Stimulated activated CD8-positive, alpha-beta memory T cell treated with anti-CD3 and anti-CD28 coated beads, Interleukin-7, amount 100 ng/mL, for 24 hours (primary cell): ENCODE measurements around the gene CEP164.

ENCODE experiments used
- DNase-seq: peaks from one replicate; pipeline ENCODE4 v3.0.0-alpha.2; 2020; ENCODE audit warnings: low read depth

CEP164 gene

DNA sequence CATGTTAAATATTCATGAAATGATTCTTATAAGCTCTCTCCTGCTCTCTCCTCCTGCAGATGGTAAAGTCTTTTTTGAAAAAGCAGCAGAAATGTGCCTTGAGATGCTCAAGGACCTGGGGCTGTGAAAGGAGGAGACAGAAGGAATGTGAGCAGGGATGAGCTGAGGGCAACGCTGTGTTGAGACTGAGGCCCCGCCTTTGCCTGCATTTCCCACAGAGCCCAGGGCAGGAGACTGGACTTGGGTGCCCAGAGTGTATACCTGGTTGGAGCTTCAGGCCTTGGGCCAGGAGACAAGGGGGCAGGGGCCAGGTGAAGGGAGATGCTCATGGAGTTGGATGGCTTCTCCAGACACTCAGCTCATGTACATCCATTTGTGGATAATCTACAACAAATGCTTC, 39.2 kb downstream of the CEP164 start:
- no peak for DNase-seq

DNA sequence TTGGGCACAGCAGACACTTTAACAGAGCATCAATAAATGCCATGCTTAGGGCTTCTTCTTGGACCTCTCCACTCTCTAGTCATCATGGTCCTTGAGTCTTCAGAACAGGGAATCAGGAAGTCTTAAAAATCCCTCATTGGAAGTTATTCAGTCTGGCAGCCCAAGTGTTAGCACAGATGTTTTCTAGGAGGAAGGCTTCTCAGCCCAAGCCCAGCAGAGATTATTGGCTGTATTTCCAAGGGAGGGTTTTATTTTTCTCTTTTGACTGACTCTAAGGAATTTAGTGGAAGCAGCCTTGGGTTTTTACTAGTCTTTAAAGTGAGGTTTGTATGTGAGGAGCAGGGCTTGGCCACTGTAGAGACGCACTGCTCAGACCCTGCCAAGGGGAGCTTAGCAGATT, 41.9 kb downstream of the CEP164 start:
- DNase-seq: no peak

DNA sequence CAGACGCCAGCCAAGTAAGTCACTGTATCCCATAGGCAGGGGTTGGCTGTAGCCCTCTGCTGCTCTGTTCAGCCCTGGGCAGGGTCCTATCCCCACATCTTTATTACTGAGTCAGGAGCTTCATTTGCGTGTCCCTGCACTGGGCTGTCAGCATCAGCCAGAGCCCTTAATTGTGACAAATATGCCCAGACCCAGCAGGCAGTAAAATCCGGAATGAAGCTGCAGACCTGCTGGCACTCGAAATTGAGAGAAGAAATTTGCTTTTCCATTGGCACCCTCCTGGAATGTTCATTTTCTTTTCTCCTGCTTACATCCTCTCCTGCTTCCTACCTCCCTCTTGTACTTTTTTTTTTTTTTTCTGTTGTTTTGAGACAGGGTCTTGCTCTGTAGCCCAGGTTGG, 43.8 kb downstream of the CEP164 start:
- DNase-seq: no peak

DNA sequence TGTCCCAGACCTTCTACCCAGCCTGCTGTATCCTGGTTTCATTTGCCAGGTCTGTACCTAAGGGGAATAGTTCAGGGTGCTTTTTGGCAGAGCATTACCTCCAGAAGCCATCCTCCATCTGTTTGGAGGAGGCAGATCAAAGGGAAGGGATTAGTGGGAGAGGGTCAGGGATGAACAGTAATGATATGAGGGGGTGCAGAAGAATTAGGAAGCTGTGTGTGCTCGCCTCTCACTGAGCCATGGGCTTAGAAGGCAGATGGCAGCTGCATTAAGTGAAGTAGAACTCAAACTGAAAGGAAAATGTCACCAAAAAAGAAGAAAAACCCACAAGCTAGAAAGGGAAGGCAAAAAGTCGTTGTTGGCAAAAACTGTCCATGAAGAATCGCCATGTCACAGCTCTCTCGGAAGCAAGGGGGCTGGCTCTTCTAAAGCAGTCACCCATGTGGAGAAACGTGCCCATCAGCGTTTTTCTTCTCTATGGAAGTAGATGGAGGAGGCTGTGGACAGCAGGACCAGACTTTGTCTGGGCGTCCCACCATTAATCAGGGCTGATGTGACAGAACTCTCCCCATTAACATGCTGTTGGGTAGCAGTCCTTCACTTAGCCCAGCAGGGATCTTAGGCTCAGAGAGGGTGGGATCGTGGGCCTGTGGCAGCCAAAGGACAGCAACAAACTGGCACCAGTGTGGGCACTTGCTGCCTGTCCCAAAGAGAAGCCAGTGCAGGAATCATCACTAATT, 46.8 kb downstream of the CEP164 start:
- DNase-seq: no peak

DNA sequence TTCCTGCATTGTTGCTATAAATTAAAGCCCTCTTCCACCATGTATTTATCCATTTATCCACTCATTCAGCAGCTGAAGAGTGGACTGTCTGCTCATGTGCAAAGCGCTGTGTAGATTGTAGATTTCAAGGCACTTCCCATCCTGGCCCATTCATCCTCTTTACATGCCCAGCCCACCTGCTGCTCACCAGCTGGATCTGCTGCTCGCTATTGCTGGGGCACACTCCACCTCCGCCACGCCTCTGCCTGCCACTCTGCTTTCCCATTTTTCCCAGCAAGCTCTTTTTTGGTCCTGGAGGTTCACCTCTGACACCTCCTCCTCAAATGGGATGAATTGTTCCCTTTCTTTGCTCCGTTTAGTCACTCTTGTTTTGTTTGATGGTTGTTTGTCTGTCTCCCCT, 48.3 kb downstream of the CEP164 start:
- DNase-seq: no peak

DNA sequence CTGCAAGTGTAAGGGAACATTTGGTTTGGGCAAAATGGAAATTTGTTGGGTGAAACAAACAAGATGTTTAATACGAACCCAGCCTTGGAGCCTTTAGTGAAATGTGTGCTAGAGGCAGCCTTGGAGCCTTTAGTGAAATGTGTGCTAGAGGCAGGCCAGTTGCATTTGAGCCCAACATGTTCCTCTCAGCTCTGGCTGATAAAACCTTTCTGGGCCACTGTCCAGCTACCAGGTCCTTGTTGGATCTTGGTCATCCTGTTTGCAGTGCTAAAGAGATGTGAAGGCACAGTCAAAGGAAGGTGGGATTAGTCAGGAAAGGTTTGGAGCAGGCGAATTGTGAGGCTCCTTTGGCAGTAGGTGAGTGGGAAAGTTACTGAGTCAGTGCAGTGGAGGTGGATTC, 48.9 kb downstream of the CEP164 start:
- DNase-seq: no peak

DNA sequence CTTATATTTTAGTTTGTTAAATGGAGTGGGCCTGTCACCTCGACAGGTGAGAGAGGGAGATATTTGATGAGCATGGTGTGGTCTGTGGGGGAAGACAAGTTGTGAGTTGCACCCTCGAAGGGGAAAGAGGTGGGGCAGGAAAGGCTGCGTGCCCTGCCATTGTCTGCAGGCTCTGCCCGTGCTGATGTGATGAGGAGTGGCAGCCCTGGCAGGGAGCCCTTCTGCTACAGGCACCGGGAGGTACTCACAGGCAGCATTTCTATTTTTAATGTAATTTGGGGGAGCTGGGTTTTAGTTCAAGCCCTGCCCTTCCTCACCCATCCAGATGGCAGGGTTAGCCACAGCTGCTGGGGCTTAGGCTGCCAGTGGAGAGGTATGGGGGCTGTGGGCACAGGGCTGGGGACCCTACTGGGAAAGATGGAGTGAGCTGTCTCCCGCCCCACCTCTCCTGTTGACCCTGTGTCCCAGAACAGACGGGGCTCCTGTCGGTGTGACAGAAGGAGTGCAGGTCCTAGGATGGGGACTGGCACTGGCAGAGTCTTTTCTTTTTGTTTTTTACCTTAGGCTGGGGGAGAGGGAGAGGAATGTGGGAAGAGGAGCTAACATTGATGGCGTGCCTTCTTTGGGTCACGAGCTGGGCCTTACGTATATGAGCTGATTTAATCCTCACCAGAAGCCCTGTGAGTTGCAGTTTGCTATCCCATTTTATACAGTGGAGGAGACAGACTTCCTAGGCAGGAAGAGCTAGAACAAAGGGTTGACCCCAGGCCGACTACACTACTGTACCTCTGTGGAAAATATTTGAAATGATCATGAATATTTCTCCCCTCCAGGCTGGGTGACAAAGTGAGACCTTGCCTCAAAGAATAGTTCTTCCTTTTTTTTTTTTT, 51.6 kb downstream of the CEP164 start:
- DNase-seq: no peak

DNA sequence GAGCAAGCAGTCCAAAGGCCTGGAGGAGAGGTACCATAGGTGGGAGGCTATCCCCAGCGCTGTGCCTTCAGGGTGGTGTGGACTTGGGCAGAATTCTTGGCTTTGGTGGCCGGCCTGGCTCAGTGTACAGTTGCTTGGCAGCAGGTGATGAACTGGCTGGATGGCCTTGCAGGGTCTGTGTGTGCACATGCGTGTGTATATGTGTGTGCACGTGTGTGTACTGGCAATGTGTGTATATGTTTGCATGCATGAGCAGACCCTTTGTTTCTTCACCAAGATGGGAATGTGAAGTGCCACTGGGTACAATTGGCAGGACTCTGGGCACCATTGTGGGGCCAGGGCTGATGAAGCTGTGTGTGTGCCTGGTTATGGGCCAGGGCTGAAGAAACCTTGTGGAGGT, 53.0 kb downstream of the CEP164 start:
- DNase-seq: no peak

DNA sequence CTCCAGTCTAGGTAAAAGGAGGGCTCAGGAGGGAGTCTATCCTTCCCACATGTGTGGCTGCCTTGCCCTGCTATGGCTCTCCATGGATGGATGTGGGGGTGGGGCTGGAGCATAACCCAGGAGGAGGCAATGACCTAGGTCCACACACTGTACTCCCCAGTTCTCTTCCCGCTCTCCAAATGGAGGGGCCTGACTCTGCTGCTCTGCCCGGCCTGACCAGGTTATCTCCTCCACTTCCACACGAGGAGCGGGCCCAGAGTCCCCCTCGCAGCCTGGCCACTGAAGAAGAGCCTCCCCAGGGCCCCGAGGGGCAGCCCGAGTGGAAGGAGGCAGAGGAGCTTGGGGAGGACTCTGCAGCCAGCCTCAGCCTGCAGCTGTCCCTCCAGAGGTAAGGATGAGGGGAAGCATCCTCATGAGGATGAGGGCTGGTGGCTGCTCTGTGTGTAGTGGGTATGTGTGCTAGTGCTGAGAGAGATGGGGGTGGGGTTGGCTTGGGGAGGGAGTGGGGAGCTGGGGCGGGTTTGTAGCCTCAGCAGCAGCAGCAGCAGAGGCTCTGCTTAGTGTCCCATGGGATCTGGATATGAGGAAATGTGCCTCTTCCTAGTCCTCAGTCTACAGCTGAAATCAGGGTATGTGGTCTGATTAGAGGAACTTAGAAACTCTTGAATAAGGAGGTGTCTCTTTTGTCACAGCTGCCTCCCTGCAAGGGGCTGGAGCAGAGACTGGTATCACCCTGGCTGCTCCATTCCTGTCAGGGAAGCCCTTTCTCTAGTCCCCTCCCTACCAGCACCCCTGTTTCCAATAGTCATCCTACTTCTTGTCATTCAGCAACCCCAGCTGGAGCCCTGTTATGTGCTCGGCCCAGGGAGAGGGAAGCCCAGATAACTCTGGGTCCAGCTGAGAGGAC, 54.1 kb downstream of the CEP164 start:
- DNase-seq: no peak

DNA sequence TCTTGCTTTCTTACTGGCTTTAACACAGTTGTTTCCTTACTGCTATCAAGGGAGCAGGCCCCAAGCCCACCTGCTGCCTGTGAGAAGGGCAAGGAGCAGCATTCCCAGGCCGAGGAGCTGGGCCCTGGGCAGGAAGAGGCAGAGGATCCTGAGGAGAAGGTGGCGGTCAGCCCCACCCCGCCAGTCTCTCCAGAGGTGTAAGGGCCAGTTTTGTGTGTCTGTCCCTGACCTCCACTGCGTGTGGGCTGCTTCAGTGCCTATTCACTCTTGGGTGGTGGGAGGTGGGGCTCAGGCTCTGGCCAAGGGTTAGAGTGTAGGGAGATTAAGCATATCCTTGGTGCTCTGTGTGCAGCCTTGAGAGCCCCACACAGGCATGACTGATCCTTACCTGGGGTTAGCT, 55.1 kb downstream of the CEP164 start:
- no peak for DNase-seq

DNA sequence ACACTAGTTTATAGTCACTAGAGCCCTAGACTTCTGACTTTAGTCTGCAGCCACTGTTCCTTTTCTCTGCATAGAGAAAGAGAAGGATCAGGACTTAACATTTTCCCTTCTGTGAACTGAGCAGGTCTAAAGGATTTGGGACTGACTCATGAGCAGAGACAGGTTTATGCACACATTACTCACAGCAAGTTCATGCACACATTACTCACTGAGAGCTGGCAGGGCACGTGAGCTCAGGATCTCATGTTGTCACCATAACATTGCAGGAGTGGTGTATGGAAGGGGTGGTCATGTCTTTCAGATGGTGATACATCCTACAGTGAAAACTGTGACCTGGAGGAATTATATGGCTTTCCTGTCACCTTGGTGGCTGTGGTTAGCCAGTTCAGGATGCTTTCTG, 56.4 kb downstream of the CEP164 start:
- no peak for DNase-seq

DNA sequence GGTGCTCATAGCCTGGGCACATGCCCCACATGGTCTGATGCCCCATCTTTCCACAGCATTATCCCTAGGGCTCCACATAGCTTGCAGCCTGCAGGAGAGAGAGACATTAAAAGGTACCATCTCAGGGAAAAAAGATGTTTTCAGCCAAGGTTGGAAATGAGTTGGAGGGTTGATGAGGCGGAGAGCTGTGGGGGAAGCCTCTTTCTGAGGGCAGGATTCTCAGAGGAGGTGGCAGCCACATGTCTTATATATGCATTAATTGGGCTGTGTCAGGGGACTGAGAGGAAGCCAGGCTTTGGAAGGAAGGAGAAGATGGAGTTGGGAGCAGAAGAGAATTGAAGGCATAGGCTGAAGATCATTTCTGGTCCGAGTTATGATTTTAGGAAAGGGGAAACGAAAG, 57.8 kb downstream of the CEP164 start:
- DNase-seq: no peak

DNA sequence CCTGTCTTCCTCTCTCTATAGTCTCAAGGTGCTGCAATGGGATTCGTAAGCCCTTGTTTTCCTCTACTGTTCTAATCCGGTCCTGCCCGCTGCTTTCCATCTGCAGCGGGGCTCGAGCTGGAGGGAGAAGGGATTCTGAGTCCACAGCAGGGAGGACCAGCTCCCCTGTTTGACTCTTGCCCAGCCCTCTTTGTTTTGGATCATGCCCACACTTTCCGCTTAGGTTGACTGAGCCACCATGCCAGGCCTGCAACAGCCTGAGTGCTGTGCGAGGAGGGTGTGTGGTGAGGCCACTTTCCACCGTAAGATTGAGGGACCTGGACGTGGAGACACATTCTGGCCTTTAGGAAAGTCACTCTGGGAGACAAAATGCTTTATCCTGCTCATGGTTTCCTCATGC, 58.3 kb downstream of the CEP164 start:
- DNase-seq: no peak

DNA sequence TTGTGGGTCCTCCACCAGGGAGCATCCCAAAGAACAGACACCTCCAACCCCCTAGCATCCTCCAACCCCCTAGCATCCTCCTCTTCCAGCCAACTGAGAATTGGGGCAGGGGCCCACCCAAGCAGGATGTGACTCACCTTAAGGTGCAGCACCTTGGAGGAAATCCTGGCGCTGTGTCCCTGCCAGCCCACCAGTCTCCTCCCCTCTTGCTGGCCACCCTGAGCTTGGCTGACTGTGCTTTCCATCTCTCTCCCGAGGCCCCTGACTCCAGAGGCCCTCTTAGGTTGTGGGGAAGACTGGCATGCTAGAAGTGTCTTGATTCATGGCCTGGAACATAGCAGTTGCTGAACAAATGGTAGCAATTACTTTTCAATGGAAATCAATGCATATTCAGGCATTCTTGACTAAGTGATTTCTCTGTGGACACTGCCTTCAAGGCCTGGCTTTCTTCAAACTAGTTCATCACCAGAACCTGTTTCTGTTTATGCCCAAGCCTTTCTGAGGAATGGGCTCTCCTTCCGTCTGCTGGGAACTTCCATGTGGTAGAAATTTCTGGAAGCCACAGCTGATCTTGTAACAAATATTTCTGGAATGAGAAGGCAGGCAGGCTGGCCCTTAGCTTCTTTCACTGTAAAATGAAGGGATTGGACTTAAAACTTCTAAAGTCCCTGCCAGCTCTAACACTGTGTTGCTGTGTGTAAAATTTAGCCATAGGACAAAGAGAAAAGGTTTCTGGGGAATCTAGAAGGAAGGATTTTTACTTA, 60.5 kb downstream of the CEP164 start:
- DNase-seq: no peak

DNA sequence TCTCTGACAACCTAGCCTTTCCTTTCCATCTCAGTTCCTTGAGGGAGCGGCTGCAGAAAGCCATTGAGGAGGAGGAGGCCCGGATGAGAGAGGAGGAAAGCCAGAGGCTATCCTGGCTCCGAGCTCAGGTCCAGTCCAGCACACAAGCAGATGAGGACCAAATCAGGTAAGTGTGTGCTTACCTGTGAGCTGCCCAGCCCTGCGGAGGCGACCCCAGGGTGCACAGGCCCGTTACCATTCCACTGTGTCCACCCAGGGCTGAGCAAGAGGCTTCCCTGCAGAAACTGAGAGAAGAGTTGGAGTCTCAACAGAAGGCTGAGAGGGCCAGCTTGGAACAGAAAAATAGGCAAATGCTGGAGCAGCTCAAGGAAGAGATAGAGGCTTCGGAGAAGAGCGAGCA, 63.1 kb downstream of the CEP164 start:
- DNase-seq: no peak

DNA sequence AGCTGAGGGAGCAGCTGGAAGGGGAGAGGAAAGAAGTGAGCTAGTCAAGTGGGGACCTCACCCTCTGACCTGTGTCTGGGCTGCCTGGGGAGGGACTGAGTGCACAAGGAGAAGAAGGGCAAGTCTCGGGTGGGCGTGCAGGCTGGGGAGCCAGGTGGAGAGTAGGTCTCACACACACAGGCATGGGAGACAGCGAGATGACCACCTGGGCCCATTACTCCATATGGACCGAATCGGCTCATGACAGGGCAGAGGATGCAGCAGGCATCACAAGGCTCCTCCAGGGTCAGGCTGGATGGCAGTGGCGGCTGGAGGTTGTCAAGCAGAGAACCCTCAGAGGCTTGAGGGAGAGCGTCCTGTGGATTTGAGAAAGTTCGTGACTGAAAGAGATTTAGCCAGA, 63.5 kb downstream of the CEP164 start:
- no peak for DNase-seq

DNA sequence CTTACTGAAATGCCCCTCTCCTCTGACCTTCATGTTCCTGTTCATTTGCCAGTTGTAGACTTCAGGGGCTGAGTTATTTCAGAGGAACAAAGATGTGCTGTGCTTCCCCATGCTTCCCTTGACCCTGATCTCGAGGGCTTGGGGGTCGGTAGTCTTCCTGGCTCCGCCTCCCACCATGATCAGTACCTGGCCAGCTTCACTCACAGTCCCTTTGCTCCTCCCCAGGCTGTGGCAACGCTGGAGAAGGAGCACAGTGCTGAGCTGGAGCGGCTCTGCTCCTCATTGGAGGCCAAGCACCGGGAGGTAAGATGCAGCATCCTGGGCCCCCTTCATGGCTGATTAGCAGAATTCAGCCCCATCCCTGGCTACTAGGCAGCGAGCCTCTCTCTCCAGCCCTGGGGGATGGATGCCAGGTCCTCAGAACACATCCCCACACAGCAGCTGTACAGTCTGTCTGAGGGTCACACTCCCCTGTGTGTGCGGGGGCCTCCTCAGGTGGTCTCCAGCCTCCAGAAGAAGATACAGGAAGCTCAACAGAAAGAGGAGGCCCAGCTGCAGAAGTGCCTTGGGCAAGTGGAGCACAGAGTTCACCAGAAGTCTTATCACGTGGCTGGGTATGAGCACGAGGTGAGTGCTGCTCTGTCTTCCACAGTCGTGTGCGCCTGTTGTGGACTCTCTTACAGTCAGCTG, 64.5 kb downstream of the CEP164 start:
- DNase-seq: no peak

DNA sequence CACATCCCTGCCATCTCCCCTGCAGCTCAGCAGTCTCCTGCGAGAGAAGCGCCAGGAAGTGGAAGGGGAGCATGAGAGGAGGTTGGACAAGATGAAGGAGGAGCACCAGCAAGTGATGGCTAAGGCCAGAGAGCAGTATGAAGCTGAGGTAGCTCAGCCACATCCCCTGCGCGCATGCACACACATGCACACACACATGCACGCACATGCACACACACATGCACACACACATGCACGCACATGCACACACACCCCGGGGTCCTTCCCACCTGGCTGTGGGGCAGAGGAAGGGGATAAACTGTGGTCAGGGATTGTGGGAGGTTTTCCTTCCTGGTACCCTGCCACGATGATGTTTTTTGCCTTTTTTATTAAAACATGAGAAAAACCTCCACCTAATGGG, 65.3 kb downstream of the CEP164 start:
- no peak for DNase-seq

DNA sequence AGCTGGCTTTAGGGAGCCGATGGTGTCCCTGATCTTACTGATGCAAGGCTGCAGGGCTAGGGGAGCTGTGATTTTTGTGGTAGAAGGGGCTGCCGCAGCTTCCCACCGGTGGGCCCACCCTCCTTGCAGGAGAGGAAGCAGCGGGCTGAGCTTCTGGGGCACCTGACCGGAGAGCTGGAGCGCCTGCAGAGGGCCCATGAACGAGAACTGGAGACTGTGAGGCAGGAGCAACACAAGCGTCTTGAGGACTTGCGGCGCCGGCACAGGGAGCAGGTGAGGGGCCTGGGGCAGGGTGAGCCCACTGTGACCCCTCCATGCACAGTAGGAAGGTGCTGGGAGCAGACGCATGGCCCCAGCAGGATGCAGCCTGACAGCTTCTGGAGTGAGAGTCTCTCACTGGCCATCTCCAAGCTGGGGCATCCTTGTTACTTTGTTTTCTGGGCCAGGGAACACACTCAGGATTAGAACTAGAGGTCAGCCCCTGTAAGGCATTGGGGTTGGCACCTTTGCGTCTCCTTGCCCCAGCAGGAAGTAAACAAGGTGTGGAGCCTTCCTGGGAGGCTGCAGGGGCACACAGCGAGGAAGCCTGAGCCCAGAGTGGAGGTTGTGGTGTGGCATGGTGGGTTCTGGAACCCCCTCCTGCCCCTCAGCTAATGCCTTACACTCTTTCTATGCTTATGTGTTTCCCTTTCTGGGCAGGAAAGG, 66.7 kb downstream of the CEP164 start:
- no peak for DNase-seq

DNA sequence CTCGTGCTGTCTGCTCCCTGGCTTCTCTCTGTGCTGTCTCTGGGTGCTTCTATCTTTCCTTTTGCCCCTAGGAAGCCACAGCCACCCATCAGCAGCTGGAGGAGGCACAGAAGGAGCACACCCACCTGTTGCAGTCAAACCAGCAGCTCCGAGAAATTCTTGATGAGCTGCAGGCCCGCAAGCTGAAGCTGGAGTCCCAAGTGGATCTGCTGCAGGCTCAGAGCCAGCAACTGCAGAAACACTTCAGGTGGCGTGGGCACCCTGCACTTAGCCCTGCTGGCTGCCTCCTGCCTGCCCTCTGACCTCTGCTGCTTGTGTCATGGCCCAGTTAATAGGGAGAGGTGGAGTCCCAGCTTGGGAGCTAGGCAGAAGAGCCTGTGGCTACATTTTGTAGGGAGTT, 67.8 kb downstream of the CEP164 start:
- DNase-seq: no peak

DNA sequence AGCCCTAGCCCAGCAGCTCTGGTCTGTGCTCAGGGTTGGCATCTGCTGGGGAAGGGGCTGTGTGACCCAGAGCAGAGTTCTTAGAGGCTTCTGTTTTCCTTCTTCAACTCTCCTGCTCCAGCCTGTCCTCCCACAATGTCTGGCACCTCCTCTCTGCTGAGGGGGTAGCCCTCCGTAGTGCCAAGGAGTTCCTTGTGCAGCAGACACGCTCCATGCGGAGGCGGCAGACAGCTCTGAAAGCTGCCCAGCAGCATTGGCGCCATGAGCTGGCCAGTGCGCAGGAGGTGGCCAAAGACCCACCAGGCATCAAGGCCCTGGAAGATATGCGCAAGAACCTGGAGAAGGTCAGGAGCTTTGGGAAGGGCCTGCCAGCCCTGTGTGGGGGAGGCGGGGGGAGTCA, 69.3 kb downstream of the CEP164 start:
- no peak for DNase-seq
